DND-41 (cell line): Measurements from ENCODE around the gene CCR6.

Source experiments
- ATAC-seq: fragments of 200-7000 bp; cut with Tn5 transposase; 3 replicates; pipeline ENCODE4 v1.9.1; 2021; ENCODE audit warnings: low read depth; ENCODE audit not compliant: insufficient read depth
- DNase-seq: peaks from one replicate; pipeline ENCODE4 v3.0.0-alpha.2; 2020
- H2AFZ ChIP-seq: 2 replicates; pipeline ENCODE4 v1.6.0; 2012; ENCODE audit warnings: low read depth, low read length
- H3K27ac ChIP-seq: 2 replicates; pipeline ENCODE4 v1.5.1; 2012; ENCODE audit warnings: low read length, inconsistent platforms
- H3K27me3 ChIP-seq: fragments of 200-600 bp; sonication (generic); 2 replicates; pipeline ENCODE4 v1.6.0; 2012; ENCODE audit warnings: low read length, mild to moderate bottlenecking, inconsistent platforms; ENCODE audit not compliant: insufficient read depth, poor library complexity
- H3K36me3 ChIP-seq: 2 replicates; pipeline ENCODE4 v1.5.1; 2012; ENCODE audit warnings: low read length, inconsistent platforms; ENCODE audit not compliant: insufficient read depth
- H3K4me1 ChIP-seq: 2 replicates; pipeline ENCODE4 v1.5.1; 2012; ENCODE audit warnings: mild to moderate bottlenecking, low read length; ENCODE audit not compliant: insufficient read depth
- H3K4me2 ChIP-seq: 2 replicates; pipeline ENCODE4 v1.6.0; 2012; ENCODE audit warnings: mild to moderate bottlenecking, moderate library complexity, low read length, inconsistent platforms; ENCODE audit not compliant: insufficient read depth
- H3K4me3 ChIP-seq, 2 experiments: fragments of 200-600 bp in 1 of 2; shearing (Covaris generic) in 1 of 2; 2 replicates each; pipeline ENCODE4 v1.5.1; 2012 to 2016; ENCODE audit warnings: inconsistent platforms in 2 of 2, low read length in 2 of 2, mild to moderate bottlenecking in 2 of 2, low read depth in 1 of 2, moderate library complexity in 1 of 2
- H3K79me2 ChIP-seq: 2 replicates; pipeline ENCODE4 v1.6.0; 2012; ENCODE audit warnings: low read length, inconsistent platforms; ENCODE audit not compliant: insufficient read depth
- H3K9ac ChIP-seq: 2 replicates; pipeline ENCODE4 v1.6.0; 2012; ENCODE audit warnings: low read depth, mild to moderate bottlenecking, inconsistent platforms, low read length, moderate library complexity
- H3K9me3 ChIP-seq: 2 replicates; pipeline ENCODE4 v1.5.1; 2012; ENCODE audit warnings: low read length, moderate library complexity, mild to moderate bottlenecking, inconsistent platforms; ENCODE audit not compliant: insufficient read depth, severe bottlenecking
- H4K20me1 ChIP-seq: 2 replicates; pipeline ENCODE4 v1.6.0; 2012; ENCODE audit warnings: low read length; ENCODE audit not compliant: insufficient read depth
- CTCF ChIP-seq: IDR thresholded peaks from 2 replicates; pipeline ENCODE4 v1.5.1; 2012; ENCODE audit warnings: borderline replicate concordance, low read length, moderate library complexity, mild to moderate bottlenecking; ENCODE audit not compliant: poor library complexity, severe bottlenecking; ENCODE audit errors: extremely low read depth
- EZH2 ChIP-seq: IDR thresholded peaks from 3 replicates; pipeline ENCODE4 v1.6.1; 2012; ENCODE audit warnings: borderline replicate concordance, low read depth, mild to moderate bottlenecking, moderate library complexity, low read length, inconsistent platforms; ENCODE audit not compliant: severe bottlenecking

The CCR6 gene

GRCh38 chr6:167137881-167138280 lies 15.0 kb downstream of the CCR6 start:
- no peaks in the 10 kb centered on the region for H3K36me3 ChIP-seq
- no peak overlapping the region for H3K4me3 ChIP-seq
- H3K4me2 ChIP-seq, result no peak overlapping the region
- H3K9ac ChIP-seq, result no peak overlapping the region
- H3K79me2 ChIP-seq, result no peaks in the 10 kb centered on the region
- no peak overlapping the region for H2AFZ ChIP-seq
- no peak overlapping the region for H3K27ac ChIP-seq
- TF ChIP-seq EZH2, result no peak
- no peak for TF ChIP-seq CTCF
- no peak for ATAC-seq
- H3K27me3 ChIP-seq, result peaks cover 13% of the 10 kb centered on the region
- no peaks in the 10 kb centered on the region for H3K4me1 ChIP-seq
- H3K9me3 ChIP-seq, result no peaks in the 10 kb centered on the region
- no peak for DNase-seq
- H4K20me1 ChIP-seq, result no peaks in the 10 kb centered on the region

GRCh38 chr6:167139761-167140160 lies 16.9 kb downstream of the CCR6 start:
- ATAC-seq (no peak), DNase-seq (no peak)
- TF ChIP-seq EZH2, result no peak
- TF ChIP-seq CTCF, result no peak
- peaks cover 13% of the 10 kb centered on the region for H3K27me3 ChIP-seq
- no peak overlapping the region for H3K27ac ChIP-seq
- H3K4me2 ChIP-seq, result no peak overlapping the region
- H3K4me3 ChIP-seq, result no peak overlapping the region
- H3K79me2 ChIP-seq, result no peaks in the 10 kb centered on the region
- H3K9me3 ChIP-seq, result no peaks in the 10 kb centered on the region
- no peaks in the 10 kb centered on the region for H3K4me1 ChIP-seq
- H3K9ac ChIP-seq, result no peak overlapping the region
- no peaks in the 10 kb centered on the region for H4K20me1 ChIP-seq
- no peak overlapping the region for H2AFZ ChIP-seq
- no peaks in the 10 kb centered on the region for H3K36me3 ChIP-seq

GRCh38 chr6:167140589-167141474 lies 17.9 kb downstream of the CCR6 start:
- no peak overlapping the region for H3K27ac ChIP-seq
- no peak for DNase-seq
- TF ChIP-seq CTCF (no peak), EZH2 (no peak)

More at GRCh38 chr6:167140589-167141474, 17.9 kb downstream of the CCR6 start:
- Histone ChIP-seq H3K79me2 (no peaks in the 10 kb centered on the region), H3K27me3 (peaks cover 13% of the 10 kb centered on the region), H2AFZ (no peak overlapping the region), H3K4me2 (no peak overlapping the region), H3K4me1 (no peaks in the 10 kb centered on the region), H4K20me1 (no peaks in the 10 kb centered on the region), H3K36me3 (no peaks in the 10 kb centered on the region), H3K4me3 (no peak overlapping the region), H3K9ac (no peak overlapping the region), H3K9me3 (no peaks in the 10 kb centered on the region)
- ATAC-seq, result no peak
